GM18505 (cell line): ENCODE data around the gene ZNF789.

Experiments used
- ATAC-seq: cut with Tn5 transposase; IDR thresholded peaks from one replicate; pipeline ENCODE4 v1.9.1; 2021; ENCODE audit not compliant: unreplicated experiment
- POLR2A ChIP-seq: IDR thresholded peaks from 4 replicates; pipeline ENCODE4 v1.6.1; 2011; ENCODE audit warnings: borderline replicate concordance; ENCODE audit not compliant: insufficient read depth, insufficient read length; ENCODE audit errors: extremely low read depth

Gene ZNF789

DNA sequence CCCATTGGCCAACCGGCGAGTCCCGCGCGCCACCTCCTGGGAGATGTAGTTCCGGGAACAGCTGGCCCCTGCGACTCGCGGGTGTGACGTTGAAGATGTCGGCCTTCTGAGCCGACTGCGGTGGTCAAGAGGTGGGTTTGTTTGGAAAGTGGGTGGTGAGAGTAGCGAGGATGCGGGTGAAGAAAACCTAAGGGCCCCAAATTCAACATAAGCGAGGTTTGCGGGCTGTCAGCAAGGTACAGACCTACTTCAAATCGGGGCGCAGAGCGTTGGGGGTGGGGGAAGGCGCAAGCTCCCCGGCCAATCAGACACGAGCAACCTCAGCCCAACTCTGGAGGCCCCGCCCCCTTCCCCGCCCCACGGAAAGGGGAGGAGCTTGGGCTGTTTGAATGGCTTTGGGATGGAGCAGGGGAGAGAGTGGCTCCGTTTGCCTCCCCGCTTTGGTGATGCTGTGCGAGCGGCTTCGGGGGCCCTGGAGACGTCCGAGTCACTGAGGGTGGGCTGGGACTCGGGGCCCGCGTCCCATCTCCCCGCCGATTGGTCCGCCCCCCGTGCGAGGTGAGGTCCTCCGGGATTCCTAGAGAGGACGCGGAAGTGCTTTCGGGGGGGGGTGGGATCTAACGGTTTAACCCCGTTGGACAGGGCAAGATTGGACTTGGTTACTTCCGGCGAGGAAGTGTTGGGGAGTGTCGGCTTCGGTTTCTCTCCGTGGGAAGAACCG is 32.1 kb downstream of the ZNF789 start, which contains the start of gene ZKSCAN5:
ZKSCAN5 (plus strand) TSS at position 60 of the 721 bp plus-strand sequence. CDS start 1,383 bp downstream, outside the sequence.
- TF ChIP-seq POLR2A: peak; percentile 93
- ATAC-seq: peak; percentile 81

DNA sequence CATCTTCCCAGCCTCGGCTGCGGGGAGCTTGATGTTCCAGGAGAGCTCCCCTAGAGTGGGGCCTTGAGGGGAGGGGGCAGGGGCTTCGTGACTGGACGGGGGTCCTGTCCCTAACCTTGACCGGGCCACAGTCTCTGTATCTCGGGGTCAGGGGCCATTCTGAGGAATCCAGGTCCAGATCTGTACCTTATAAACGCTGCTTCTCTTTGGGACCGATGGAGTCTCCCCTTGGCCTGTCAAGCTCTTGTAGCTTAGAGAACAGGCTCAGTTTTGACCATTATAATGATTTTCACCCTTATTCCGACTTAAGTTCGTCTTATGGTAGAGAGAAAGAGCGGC is 32.6 kb downstream of the ZNF789 start:
- no peak for ATAC-seq
- no peak for TF ChIP-seq POLR2A

DNA sequence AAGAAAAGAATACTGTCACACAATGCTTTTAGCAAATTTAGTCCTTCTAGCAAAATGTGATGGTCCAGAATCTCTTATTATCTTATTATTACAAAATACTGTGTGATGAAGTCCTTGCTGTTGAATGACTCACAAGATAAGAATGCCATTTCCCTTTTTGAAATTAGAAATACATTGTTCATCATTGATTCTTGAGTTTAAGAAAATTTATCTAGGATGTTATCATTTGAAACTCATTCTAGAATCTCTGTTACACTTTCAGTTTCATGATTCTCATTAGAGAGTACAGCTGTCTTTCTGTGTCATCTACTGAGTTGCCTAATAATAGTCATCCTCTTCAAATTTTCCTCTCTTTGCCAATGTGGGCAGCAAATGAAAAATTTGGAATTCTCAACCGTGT is 41.4 kb downstream of the ZNF789 start:
- no peak for ATAC-seq
- no peak for TF ChIP-seq POLR2A

DNA sequence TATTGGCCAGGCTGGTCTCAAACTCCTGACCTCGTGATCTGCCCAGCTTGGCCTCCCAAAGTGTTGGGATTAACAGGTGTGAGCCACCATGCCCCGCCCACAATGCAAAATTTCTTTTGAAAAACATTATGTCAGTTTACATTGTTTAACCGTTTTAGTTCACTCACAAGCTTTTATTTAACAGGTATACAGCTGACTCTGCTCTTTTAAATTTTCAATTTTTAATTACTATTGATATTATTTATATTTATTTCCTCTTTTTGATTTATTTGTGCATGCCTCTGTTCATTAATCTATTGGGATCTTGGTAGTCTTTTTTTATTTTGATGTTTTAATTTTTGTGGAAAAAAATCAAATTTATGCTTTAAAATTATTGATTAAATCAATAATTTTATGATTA is 48.7 kb downstream of the ZNF789 start:
- no peak for TF ChIP-seq POLR2A
- ATAC-seq: no peak

DNA sequence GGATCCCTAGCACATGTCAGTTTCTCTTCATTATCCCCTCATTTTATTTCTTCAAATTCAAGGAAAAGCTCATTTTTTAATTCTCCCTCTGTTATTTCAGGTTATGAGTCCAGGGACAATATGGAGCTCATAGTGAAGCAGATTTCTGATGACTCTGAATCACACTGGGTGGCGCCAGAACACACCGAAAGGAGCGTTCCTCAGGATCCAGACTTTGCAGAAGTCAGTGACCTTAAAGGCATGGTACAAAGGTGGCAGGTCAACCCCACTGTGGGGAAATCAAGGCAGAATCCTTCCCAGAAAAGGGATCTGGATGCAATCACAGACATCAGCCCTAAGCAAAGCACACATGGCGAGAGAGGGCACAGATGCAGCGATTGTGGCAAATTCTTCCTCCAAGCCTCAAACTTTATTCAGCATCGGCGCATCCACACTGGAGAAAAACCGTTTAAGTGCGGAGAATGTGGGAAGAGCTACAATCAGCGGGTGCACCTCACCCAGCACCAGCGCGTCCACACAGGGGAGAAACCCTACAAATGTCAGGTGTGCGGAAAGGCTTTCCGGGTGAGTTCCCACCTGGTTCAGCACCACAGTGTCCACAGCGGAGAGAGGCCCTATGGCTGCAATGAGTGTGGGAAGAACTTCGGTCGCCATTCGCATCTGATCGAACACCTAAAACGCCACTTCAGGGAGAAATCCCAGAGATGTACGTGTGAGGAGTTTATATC is 53.2 kb downstream of the ZNF789 start:
- no peak for ATAC-seq
- TF ChIP-seq POLR2A: no peak

DNA sequence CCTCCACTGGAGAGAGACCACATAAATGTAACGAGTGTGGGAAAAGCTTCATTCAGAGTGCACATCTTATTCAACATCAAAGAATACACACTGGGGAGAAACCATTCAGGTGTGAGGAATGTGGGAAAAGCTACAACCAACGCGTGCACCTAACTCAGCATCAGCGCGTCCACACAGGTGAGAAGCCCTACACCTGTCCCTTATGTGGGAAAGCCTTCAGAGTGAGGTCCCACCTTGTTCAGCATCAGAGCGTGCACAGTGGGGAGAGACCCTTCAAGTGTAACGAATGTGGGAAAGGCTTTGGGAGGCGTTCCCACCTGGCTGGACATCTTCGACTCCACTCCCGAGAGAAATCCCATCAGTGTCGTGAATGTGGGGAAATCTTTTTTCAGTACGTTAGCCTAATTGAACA is 58.7 kb downstream of the ZNF789 start:
- no peak for TF ChIP-seq POLR2A
- ATAC-seq: no peak

DNA sequence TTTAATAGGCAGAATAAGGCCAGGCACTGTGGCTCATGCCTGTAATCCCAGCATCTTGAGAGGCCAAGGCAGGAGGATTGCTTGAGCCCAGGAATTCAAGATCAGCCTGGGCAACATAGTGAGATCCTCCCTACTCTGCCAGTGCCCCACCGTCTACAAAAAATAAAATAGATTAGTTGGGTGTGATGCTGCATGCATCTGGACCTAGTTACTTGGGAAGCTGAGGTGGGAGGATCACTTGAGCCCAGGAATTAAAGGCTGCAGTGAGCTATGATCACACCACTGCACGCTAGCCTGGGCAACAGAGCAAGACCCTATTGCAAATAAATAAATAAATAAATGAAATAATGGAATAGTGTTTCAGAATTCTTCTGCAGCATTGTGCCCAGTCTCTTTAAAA is 63.0 kb downstream of the ZNF789 start:
- no peak for TF ChIP-seq POLR2A
- ATAC-seq: no peak
